Skeletal muscle tissue (tissue), 4 donors: ENCODE data around the gene TTC6. TPM values are rescaled to one million over a fixed set of nuclear protein-coding genes. Genes with fewer than 3 reads are reported as not detected.

Experiments used
- H3K27ac ChIP-seq: one replicate; pipeline ENCODE4 v1.7.0; 2013; ENCODE audit warnings: mild to moderate bottlenecking, low read depth, low read length, inconsistent platforms
- H3K27me3 ChIP-seq, 3 donors: one replicate each; pipeline ENCODE4 v1.7.0; 2013; ENCODE audit warnings: low read length in 3 of 3; ENCODE audit not compliant: control insufficient read depth in 3 of 3, insufficient read depth in 3 of 3
- H3K36me3 ChIP-seq, 3 donors: one replicate each; pipeline ENCODE4 v1.7.0; 2013; ENCODE audit warnings: low read length in 3 of 3; ENCODE audit not compliant: control insufficient read depth in 3 of 3, insufficient read depth in 3 of 3
- H3K4me1 ChIP-seq, 3 donors: one replicate each; pipeline ENCODE4 v1.7.0; 2013; ENCODE audit warnings: low read length in 3 of 3, mild to moderate bottlenecking in 3 of 3; ENCODE audit not compliant: control insufficient read depth in 3 of 3, insufficient read depth in 3 of 3
- H3K4me3 ChIP-seq, 3 donors: one replicate each; pipeline ENCODE4 v1.7.0; 2013; ENCODE audit warnings: low read length in 3 of 3
- H3K9ac ChIP-seq, 3 donors: one replicate each; pipeline ENCODE4 v1.7.0; 2013; ENCODE audit warnings: low read length in 3 of 3, mild to moderate bottlenecking in 3 of 3, moderate library complexity in 2 of 3, low read depth in 1 of 3
- H3K9me3 ChIP-seq, 3 donors: one replicate each; pipeline ENCODE4 v1.7.0; 2013; ENCODE audit warnings: low read length in 3 of 3; ENCODE audit not compliant: control insufficient read depth in 3 of 3
- total RNA-seq: library from RNA; depleted of rRNA; stranded (reverse); fragments of >200 nt; gene quantifications from one replicate; pipeline ENCODE4 v1.2.3, GENCODE V29; 2014
- donor health status: Osteomylitis.

TTC6 gene
- total RNA-seq, 1 donor from 2014 or later: 0.52 TPM

- Histone ChIP-seq H3K9me3 (peaks cover 0 to 2% (median 0%) of the 10 kb centered on the region in 3 donors), H3K4me1 (peaks cover 5 to 26% (median 24%) of the 10 kb centered on the region in 3 donors), H3K9ac (no peak overlapping the region), H3K27me3 (peaks cover 94 to 95% (median 94%) of the 10 kb centered on the region in 3 donors), H3K36me3 (no peaks in the 10 kb centered on the region), H3K4me3 (no peak overlapping the region), H3K27ac (no peak overlapping the region)
Observed at GRCh38 chr14:37597538-37597913, 2.1 kb downstream of the TTC6 start.

DNA sequence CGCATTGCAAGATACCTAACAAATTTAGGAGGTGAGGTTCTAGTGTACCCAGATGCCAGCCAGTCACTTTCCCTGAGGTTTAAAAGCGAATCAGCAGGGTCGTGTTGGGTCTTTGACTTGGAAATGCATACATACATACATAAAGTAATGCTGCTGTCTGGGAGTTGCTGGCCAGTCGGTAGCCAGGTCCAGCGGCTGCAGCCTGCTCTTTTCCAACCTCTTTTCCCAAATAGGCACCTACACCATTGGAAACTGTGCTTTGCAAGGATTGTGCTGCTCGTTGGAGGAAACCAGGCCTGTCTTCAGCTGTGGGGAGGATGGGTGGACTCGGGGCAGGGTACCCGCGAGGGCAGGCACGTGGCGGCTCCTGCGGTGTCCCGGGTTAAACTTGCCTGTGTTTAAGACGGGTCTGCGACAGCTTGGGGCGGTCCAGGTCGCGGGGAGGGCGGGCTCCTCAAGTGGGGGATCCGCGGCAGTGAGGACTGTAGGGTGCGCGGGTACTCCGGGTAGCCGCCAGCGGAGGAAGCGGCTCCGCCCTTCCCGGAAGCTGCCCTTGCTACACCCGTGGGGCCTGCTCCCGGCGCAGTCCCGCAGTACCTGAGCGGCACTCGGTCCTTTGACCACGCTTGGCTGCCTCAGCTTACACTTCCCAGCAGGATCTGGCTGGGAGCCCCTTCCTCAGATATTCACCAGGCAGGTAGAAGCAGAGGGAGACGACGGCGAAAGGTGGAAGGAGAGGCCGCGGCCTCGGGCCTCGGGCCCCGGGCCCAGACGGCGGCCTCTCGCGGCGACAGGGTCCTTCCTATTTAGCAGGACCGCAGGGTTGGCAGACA lies 2.7 kb downstream of the TTC6 start:
- Histone ChIP-seq H3K9me3 (peaks cover 0 to 2% (median 0%) of the 10 kb centered on the region in 3 donors), H3K4me1 (peaks cover 5 to 26% (median 24%) of the 10 kb centered on the region in 3 donors), H3K27ac (no peak overlapping the region), H3K36me3 (no peaks in the 10 kb centered on the region), H3K4me3 (peak overlapping the region in 1 of 3 donors; percentile 13), H3K9ac (no peak overlapping the region), H3K27me3 (peaks cover 94 to 95% (median 94%) of the 10 kb centered on the region in 3 donors)

GRCh38 chr14:37598747-37599506 lies 3.5 kb downstream of the TTC6 start:
- peaks cover 94 to 96% (median 94%) of the 10 kb centered on the region in 3 donors for H3K27me3 ChIP-seq
- H3K9me3 ChIP-seq: peaks cover 0 to 2% (median 0%) of the 10 kb centered on the region in 3 donors
- H3K4me3 ChIP-seq: no peak overlapping the region

GRCh38 chr14:37599507-37600368 lies 4.3 kb downstream of the TTC6 start:
- Histone ChIP-seq H3K27ac (no peak overlapping the region), H3K27me3 (peaks cover 93 to 96% (median 94%) of the 10 kb centered on the region in 3 donors), H3K4me3 (peak overlapping the region in 2 of 3 donors; percentile 27 to 41), H3K9ac (no peak overlapping the region), H3K4me1 (peaks cover 5 to 24% (median 20%) of the 10 kb centered on the region in 3 donors), H3K9me3 (peaks cover 0 to 2% (median 0%) of the 10 kb centered on the region in 3 donors), H3K36me3 (no peaks in the 10 kb centered on the region)

More at GRCh38 chr14:37598747-37599506, 3.5 kb downstream of the TTC6 start:
- Histone ChIP-seq H3K4me1 (peaks cover 5 to 26% (median 24%) of the 10 kb centered on the region in 3 donors), H3K27ac (no peak overlapping the region), H3K9ac (no peak overlapping the region), H3K36me3 (no peaks in the 10 kb centered on the region)

DNA sequence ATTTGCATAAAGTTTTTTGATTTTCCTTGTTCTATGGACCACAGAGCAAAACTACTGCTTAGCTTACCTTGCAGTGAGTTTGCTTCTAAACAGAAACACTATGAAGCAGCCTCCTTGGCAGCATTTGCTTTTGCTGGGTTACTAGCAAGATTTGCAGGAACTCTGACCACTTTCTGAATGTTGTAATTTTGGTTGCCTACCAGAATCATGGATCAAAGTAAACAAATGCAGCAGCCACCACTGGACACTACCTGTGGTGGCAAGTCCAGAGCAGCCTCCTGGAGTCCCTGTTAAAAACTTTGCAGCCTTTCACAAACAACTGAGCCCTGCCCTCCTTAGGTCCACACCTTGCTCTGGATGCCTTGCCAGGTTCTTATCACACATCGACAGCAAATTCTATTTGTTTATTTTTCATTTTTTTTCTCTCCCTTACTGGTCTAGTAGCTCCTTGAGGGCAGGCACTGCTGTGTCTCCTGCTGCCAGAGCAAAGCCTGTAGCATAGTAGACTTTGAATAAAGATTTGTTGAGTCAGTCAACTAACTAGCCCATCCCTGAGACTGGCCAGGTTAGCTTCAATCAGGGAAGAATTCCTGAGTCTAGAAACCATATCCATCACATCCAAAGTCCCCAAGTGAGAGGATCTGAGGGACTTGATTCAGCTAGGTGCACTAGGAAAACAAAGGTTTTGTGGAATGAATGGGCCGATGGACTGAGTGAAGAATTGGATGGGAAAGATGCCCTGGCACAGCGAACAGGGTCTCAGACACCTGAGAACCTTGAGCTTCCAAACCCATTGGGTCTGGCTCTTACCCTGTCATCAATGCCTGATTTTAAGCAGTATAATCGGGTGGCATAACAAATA lies 5.7 kb downstream of the TTC6 start:
- peaks cover 88 to 93% (median 92%) of the 10 kb centered on the region in 3 donors for H3K27me3 ChIP-seq
- no peaks in the 10 kb centered on the region for H3K36me3 ChIP-seq
- H3K4me1 ChIP-seq: peaks cover 5 to 17% (median 14%) of the 10 kb centered on the region in 3 donors
- H3K4me3 ChIP-seq: no peak overlapping the region
- H3K9ac ChIP-seq: no peak overlapping the region
- H3K27ac ChIP-seq: no peak overlapping the region
- peaks cover 0 to 2% (median 0%) of the 10 kb centered on the region in 3 donors for H3K9me3 ChIP-seq

GRCh38 chr14:37601865-37602264 lies 6.4 kb downstream of the TTC6 start:
- no peak overlapping the region for H3K4me3 ChIP-seq
- H3K9me3 ChIP-seq: peaks cover 0 to 2% (median 0%) of the 10 kb centered on the region in 3 donors
- H3K9ac ChIP-seq: no peak overlapping the region
- H3K36me3 ChIP-seq: no peaks in the 10 kb centered on the region
- no peak overlapping the region for H3K27ac ChIP-seq
- H3K27me3 ChIP-seq: peaks cover 85 to 92% (median 89%) of the 10 kb centered on the region in 3 donors
- peaks cover 5 to 15% (median 11%) of the 10 kb centered on the region in 3 donors for H3K4me1 ChIP-seq

DNA sequence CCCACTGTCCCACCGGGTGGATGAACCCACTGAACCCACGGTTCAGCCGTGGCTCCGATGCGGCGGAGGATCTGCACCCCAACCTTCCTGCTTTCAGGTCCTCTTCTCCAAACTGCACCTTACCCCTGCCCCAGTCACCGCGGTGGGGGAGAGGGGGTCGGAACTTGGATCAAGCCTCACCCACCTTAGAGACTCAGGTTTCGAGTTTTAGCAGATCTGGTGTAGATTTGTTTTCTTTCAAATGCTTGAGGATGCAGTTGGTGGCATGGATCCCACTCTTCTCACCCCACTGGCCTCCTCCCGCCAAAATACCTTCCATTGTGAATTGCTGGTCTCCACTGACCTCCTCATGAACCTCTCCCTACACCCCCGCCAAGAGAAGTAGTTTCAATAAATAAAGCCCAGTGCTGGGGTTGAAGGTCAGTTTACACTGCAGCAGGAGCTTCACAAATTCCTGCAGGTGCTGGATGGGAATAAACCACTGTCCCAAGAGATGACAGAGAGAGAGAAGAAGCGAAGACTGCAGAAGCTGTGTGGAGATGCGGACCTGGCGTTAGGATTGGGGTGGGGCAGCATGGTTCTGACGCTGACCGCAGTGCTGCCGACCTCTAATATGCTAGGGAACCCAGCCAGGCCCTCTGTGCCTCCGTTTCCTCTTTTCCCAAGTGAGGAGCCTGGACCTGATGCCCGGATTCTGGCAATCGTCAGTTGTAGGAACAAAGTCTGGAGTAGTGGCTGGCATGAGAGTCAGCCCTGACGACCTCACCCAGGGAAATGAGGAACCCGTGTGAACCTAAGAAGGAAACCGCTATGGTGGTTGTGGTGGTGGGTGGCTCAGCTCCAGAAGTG lies 7.4 kb downstream of the TTC6 start:
- no peaks in the 10 kb centered on the region for H3K36me3 ChIP-seq
- H3K27me3 ChIP-seq: peaks cover 75 to 86% (median 80%) of the 10 kb centered on the region in 3 donors
- no peak overlapping the region for H3K27ac ChIP-seq
- H3K9ac ChIP-seq: no peak overlapping the region
- peaks cover 0 to 2% (median 0%) of the 10 kb centered on the region in 3 donors for H3K9me3 ChIP-seq
- no peak overlapping the region for H3K4me3 ChIP-seq
- peaks cover 5 to 15% (median 11%) of the 10 kb centered on the region in 3 donors for H3K4me1 ChIP-seq

GRCh38 chr14:37603688-37604251 lies 8.3 kb downstream of the TTC6 start:
- H3K36me3 ChIP-seq: no peaks in the 10 kb centered on the region
- H3K9me3 ChIP-seq: peaks cover 0 to 2% (median 0%) of the 10 kb centered on the region in 3 donors
- H3K27me3 ChIP-seq: peaks cover 70 to 79% (median 71%) of the 10 kb centered on the region in 3 donors
- H3K9ac ChIP-seq: no peak overlapping the region
- H3K4me1 ChIP-seq: peaks cover 5 to 10% (median 7%) of the 10 kb centered on the region in 3 donors
- no peak overlapping the region for H3K4me3 ChIP-seq
- no peak overlapping the region for H3K27ac ChIP-seq
